Mucosa of gallbladder (tissue), 1 donor: ENCODE data around the gene PLEKHG4B. TPM values are rescaled to one million over a fixed set of nuclear protein-coding genes. Genes with fewer than 3 reads are reported as not detected.
"Not testable (repeated sequence)": the region's sequence is repeated elsewhere in the genome, so short reads cannot be mapped to it uniquely, and the experiment has no call there.

Experiments used
- DNase-seq: peaks from one replicate; pipeline ENCODE4 v3.0.0-alpha.2; 2020; ENCODE audit warnings: low spot score
- total RNA-seq: library from RNA; stranded (reverse); gene quantifications from one replicate; pipeline ENCODE4 v1.2.1, GENCODE V29; 2021
- donor health status: DM: no; HTN: no; CAD: no.

PLEKHG4B gene
- total RNA-seq, 1 donor from 2014 or later: 0.09 TPM

GRCh38 chr5:156411-157072 lies 64.6 kb downstream of the PLEKHG4B start:
- no peak for DNase-seq

GRCh38 chr5:157126-157715 lies 65.3 kb downstream of the PLEKHG4B start:
- DNase-seq: no peak

- DNase-seq: no peak
These were observed 65.8 kb downstream of the PLEKHG4B start for GRCh38 chr5:157801-158200.

- no peak for DNase-seq
These were observed 67.0 kb downstream of the PLEKHG4B start for GRCh38 chr5:158807-159447.

GRCh38 chr5:159448-160172 lies 67.6 kb downstream of the PLEKHG4B start:
- no peak for DNase-seq

GRCh38 chr5:160173-160510 lies 68.2 kb downstream of the PLEKHG4B start:
- no peak for DNase-seq

GRCh38 chr5:160921-161802 lies 69.2 kb downstream of the PLEKHG4B start:
- no peak for DNase-seq

- DNase-seq: no peak
These were observed 69.8 kb downstream of the PLEKHG4B start for GRCh38 chr5:161803-162110.

- no peak for DNase-seq
These were observed 70.2 kb downstream of the PLEKHG4B start for GRCh38 chr5:162190-162564.

GRCh38 chr5:162565-163337 lies 70.8 kb downstream of the PLEKHG4B start:
- DNase-seq: no peak

- DNase-seq: no peak
These were observed 71.3 kb downstream of the PLEKHG4B start for GRCh38 chr5:163338-163620.

- DNase-seq: no peak
These were observed 71.9 kb downstream of the PLEKHG4B start for GRCh38 chr5:163841-164240.

GRCh38 chr5:164244-164643 lies 72.3 kb downstream of the PLEKHG4B start:
- DNase-seq: no peak

- not testable (repeated sequence) for DNase-seq
These were observed 72.8 kb downstream of the PLEKHG4B start for GRCh38 chr5:164783-165182.

- DNase-seq: no peak
These were observed 74.7 kb downstream of the PLEKHG4B start for GRCh38 chr5:166441-167372.

GRCh38 chr5:167511-167910 lies 75.5 kb downstream of the PLEKHG4B start:
- no peak for DNase-seq

- no peak for DNase-seq
These were observed 76.2 kb downstream of the PLEKHG4B start for GRCh38 chr5:167982-168660.

GRCh38 chr5:169071-169727 lies 77.2 kb downstream of the PLEKHG4B start:
- peak; percentile 63 for DNase-seq

GRCh38 chr5:169728-170094 lies 77.7 kb downstream of the PLEKHG4B start:
- DNase-seq: no peak
